Retinal pigment epithelial cell (primary cell): ENCODE measurements around the gene CCDC97.

Source experiments
- DNase-seq: peaks from one replicate; pipeline ENCODE4 v3.0.0-alpha.2; 2010; ENCODE audit warnings: low read depth
- H3K4me3 ChIP-seq: 2 replicates; pipeline ENCODE4 v1.5.1; 2011; ENCODE audit warnings: mild to moderate bottlenecking, low read length, control low read depth, moderate library complexity
- TF ChIP-seq, protein P1 (sequence below): conservative IDR thresholded peaks from 2 replicates; pipeline ENCODE4 v1.5.1; 2011; ENCODE audit warnings: low read depth, low read length, control low read depth, inconsistent platforms

Gene CCDC97

DNA sequence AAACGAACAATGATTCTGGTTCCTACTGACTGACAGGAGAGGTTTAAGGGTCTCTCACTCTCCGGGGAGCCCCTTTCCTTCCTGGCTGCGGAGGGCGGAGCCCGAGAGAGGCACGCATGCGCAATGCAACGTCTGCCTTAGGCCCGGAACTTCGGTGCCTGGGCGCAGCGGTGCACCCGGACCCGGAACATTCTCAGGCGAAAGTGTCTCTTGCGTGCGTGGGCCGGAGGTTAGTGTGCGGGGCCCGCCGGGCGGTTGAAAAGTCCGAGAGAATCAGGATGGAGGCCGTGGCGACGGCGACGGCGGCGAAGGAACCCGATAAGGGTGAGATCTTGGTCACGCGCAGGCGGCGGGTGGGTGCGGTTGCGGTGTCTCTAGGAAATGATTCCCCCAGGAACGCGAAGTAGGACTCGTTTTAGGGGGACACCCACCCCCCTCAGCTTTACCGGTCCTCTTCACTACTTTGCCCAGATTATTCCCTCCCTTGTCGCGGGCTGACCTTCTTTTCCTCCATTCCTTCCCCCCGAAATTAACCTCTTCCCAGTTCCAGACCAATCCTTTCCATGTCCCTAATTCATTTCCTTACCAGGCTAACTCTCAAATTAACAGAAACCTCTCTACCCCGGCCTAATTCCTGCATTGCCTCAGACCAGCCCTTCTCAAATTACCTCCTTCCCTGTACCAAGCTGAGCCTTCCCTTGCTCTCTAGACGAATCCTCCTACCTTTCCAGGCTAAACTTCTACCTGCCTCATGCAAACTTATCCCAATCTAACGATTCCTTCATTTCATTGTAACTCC, at the start of gene CCDC97:
TSS of gene CCDC97 (plus strand) at position 140 of the 799 bp plus-strand sequence. CDS start at position 279, 139 bp downstream.
- TF ChIP-seq, protein P1, sequence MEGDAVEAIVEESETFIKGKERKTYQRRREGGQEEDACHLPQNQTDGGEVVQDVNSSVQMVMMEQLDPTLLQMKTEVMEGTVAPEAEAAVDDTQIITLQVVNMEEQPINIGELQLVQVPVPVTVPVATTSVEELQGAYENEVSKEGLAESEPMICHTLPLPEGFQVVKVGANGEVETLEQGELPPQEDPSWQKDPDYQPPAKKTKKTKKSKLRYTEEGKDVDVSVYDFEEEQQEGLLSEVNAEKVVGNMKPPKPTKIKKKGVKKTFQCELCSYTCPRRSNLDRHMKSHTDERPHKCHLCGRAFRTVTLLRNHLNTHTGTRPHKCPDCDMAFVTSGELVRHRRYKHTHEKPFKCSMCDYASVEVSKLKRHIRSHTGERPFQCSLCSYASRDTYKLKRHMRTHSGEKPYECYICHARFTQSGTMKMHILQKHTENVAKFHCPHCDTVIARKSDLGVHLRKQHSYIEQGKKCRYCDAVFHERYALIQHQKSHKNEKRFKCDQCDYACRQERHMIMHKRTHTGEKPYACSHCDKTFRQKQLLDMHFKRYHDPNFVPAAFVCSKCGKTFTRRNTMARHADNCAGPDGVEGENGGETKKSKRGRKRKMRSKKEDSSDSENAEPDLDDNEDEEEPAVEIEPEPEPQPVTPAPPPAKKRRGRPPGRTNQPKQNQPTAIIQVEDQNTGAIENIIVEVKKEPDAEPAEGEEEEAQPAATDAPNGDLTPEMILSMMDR = no peak
- no peak for DNase-seq
- H3K4me3 ChIP-seq = peak within 1 kb of the TSS; percentile 71

DNA sequence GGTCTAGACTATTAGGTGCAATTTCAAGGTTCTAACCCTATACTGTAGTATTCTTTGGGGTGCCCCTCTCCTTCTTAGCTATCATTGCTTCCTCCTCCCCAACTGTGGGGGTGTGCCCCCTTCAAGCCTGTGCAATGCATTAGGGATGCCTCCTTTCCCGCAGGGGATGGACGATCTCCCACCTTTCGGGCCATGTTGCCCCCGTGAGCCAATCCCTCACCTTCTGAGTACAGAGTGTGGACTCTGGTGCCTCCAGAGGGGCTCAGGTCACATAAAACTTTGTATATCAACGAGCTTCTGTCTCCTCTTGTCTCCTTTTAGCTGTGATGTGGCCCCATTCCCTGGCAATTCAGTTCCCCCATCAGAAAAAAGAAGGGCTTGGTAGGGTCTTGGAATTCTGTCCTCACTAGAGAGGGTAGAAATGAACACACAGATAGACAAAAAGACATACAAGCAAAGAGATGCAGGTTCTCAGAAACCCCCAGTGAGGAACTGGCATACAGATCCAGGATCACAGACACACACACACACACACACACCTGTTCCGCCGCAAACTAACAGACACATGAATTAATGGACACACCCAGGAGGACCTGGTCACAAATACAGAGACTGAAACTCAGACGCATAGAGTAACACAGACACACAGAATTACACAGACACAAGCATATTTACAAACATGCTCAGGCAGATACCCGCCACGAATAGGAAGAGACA, 48.3 kb upstream of the CCDC97 start:
- peak overlapping the region; percentile 83 for H3K4me3 ChIP-seq
- TF ChIP-seq, protein P1 = no peak

DNA sequence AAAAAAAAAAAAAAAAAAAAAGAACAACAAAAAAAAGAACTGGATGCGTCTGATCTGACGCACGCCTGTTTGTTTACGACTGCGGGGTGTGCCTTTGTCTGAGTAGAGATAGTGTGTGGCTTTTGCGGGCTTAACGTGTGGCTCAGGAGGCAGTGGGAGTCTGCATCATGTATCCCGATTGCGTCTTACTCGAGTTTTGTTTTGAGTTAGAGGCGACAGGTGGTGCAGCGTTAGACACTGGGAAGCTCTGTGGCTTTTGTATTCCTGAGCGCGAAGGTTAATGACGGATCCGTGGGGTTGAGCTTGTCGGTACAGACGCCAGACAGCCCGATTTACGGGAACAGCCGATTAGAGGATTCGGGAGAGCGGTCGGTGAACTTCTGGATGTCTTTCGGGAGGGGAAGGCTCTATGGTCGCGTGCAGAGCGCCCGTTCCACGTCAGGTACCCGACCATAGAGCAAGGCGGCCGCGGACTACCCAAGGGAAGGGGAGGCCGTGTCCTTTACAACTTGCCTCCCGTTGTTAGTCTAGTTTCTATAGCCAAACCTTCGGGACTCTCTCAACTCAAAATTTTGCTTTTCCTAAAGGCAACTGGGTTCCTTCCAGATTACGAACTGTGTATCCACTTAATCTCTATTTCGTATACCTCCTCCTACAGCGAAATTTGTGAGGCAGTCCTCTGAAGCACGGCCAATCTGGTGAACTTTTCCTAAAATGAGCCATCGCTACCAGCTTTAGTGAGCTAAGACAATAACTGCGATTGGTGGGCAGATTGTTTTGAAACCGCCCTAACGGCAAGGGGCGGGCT, 46.7 kb upstream of the CCDC97 start:
- DNase-seq = no peak
- TF ChIP-seq, protein P1 = no peak
- peak overlapping the region; percentile 83 for H3K4me3 ChIP-seq

More for the DNA sequence above, 48.3 kb upstream of the CCDC97 start:
- no peak for DNase-seq

DNA sequence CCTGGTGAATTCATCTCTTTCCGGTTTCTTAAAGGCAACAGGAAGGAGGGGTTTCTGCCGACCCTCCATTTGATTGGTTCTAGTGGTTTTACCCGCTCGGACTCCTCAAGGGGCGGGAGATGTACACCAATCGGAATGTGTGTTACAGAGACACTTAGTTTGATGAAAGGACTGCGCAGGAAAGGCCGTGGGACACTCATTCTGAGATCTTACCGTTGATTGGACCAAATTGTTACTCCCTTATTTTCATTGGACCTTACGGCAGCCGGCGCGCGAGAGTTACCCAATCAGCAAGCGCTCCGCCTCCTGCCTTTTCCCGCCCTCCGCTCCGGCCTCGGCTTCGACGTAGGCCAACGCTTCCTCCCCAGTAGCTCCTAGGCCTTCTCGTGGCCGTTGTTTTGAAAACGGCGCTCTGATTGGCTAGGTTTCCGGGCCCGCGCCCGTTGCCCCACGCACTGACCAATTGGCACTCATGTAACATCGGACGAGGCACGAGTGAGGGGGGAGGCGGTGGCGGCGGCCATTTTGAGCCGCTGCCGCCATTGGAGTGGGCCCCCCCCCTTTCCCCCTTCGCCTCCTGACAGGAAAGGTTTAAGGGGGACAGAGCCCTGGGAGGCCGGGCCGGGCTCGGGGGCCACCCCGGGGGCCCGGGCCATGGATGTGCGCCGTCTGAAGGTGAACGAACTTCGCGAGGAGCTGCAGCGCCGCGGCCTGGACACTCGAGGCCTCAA, 46.0 kb upstream of the CCDC97 start, which contains the start of gene HNRNPUL1:
TSS of gene HNRNPUL1 (plus strand) at position 523 of the 731 bp plus-strand sequence. CDS start at position 655, 132 bp downstream.
- DNase-seq = peak; percentile 100
- peak within 1 kb of the TSS; percentile 91 for H3K4me3 ChIP-seq
- TF ChIP-seq, protein P1 = peak; percentile 38

DNA sequence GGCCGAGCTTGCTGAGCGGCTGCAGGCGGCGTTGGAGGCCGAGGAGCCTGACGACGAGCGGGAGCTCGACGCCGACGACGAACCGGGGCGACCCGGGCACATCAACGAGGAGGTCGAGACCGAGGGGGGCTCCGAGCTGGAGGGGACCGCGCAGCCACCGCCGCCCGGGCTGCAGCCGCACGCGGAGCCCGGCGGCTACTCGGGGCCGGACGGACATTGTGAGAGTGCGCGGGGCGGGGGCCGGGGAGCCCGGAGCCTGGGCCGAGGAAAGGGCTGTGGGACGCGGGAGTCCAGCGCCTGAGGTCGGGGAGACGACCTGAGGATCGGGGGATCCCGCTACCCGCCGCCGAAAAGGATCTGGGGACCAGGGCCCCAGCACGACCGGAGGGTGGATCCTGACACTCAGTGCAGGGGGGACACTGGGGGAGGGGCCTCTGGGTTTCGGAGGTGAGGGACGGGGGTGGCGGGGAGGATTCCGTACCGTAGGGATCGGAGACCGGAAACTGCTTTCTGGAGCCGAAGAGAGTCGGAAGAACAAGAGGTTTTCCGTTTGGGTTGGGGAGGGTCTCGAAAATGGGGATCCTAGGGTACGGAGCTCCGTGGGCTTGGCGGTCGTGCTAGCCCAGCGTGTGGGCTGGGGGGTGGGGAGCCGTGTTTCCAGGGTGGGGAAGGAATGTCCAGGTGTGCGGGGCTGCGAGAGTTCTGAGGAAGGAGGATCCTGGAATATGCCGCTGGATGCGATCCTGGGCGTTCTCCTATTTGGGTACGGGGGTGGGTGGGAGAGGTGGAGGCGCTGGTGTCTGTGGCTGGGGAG, 45.2 kb upstream of the CCDC97 start:
- TF ChIP-seq, protein P1 = no peak
- peak overlapping the region; percentile 91 for H3K4me3 ChIP-seq
- no peak for DNase-seq
